ENCODE results near the gene CARMIL1.

CARMIL1 gene

DNA sequence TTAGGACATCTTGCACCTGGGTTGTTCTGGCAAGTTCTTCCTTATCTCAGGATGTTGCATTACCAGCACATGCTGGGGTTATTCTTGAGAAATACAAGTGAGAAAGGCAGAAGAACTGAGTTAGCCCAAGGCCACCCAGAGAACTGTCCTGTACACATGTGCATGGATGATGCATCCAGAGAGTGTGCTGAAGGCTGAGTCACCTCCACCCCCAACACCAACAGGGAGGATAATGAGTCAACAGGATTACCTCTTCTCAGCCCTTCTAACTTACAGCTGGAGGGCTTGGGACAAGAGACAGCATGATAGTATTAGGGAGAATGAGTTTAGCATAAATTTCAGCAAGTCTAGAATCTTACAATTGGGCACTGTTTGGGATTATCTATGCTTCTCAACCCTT, 381.3 kb downstream of the CARMIL1 start:
- no peaks in the 10 kb centered on the region for H3K9me3 ChIP-seq (ENCODE audit: severe bottlenecking)
- no peak overlapping the region for H3K4me3 ChIP-seq (ENCODE audit: low read depth, low read length)
- H3K27me3 ChIP-seq (ENCODE audit: insufficient read depth, low read depth, severe bottlenecking): no peaks in the 10 kb centered on the region
- TF ChIP-seq, protein P1, sequence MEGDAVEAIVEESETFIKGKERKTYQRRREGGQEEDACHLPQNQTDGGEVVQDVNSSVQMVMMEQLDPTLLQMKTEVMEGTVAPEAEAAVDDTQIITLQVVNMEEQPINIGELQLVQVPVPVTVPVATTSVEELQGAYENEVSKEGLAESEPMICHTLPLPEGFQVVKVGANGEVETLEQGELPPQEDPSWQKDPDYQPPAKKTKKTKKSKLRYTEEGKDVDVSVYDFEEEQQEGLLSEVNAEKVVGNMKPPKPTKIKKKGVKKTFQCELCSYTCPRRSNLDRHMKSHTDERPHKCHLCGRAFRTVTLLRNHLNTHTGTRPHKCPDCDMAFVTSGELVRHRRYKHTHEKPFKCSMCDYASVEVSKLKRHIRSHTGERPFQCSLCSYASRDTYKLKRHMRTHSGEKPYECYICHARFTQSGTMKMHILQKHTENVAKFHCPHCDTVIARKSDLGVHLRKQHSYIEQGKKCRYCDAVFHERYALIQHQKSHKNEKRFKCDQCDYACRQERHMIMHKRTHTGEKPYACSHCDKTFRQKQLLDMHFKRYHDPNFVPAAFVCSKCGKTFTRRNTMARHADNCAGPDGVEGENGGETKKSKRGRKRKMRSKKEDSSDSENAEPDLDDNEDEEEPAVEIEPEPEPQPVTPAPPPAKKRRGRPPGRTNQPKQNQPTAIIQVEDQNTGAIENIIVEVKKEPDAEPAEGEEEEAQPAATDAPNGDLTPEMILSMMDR (IDR thresholded peaks at IDR 0.05; ENCODE audit: low read depth, low read length): no peak
- no peaks in the 10 kb centered on the region for H3K36me3 ChIP-seq
- peak; percentile 52 for DNase-seq
- H3K27ac ChIP-seq: no peak overlapping the region

DNA sequence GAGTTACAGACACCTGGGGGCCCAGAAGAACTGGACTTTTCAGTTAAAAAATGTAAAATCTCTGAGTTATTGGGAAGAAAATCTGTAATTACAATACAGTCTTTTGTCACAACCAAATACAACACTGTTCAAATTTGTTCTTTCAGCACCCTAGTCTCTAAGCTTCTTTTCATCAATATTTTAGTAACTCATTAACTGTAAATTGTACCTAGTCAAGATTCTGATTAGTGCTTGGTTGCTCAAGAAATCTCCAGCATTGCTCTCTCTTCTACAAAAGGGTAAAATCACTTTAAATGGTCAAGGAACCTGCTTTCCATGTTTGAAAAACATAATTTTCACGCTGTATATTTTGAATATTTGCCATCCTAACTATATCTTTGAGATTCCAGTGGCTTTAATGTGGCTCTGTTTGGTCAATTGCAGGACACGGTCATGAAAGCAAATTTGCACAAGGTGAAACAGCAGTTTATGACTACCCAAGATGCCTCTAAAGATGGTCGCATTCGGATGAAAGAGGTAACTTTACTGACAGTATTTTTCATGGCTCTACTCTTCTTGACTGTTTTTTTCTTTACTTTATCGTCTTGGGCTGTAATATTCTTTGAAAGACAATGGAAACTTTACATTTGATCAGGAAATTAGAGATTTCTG, 382.1 kb downstream of the CARMIL1 start:
- Histone ChIP-seq H3K9me3 (ENCODE audit: severe bottlenecking) (no peaks in the 10 kb centered on the region), H3K36me3 (no peaks in the 10 kb centered on the region), H3K27me3 (ENCODE audit: insufficient read depth, low read depth, severe bottlenecking) (no peaks in the 10 kb centered on the region), H3K4me3 (ENCODE audit: low read depth, low read length) (no peak overlapping the region), H3K27ac (no peak overlapping the region)
- DNase-seq: no peak
- TF ChIP-seq, protein P1 (IDR thresholded peaks at IDR 0.05; ENCODE audit: low read depth, low read length): no peak

DNA sequence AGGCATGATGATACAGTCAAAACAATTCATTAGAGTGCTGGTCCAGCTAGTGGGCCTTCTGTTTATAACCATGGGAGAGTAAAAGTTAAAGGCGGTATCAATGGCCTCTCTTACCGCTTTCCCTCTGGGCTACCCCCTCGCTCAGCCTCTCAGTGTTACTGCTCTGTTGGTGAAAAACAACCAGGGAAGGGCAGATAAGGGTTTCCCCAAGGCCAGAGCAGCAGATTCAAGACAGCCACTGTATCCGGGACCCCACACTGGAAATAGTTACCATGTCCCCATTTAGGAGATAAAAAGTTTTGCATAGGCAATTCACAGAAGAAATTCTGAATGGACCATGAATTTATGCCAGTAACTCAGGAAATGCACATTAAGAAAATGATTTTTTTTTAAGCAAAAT, 386.3 kb downstream of the CARMIL1 start:
- H3K36me3 ChIP-seq: no peaks in the 10 kb centered on the region
- H3K9me3 ChIP-seq (ENCODE audit: severe bottlenecking): no peaks in the 10 kb centered on the region
- H3K27ac ChIP-seq: no peak overlapping the region
- DNase-seq: no peak
- no peak overlapping the region for H3K4me3 ChIP-seq (ENCODE audit: low read depth, low read length)
- H3K27me3 ChIP-seq (ENCODE audit: insufficient read depth, low read depth, severe bottlenecking): peaks cover 13% of the 10 kb centered on the region
- TF ChIP-seq, protein P1 (IDR thresholded peaks at IDR 0.05; ENCODE audit: low read depth, low read length): no peak

DNA sequence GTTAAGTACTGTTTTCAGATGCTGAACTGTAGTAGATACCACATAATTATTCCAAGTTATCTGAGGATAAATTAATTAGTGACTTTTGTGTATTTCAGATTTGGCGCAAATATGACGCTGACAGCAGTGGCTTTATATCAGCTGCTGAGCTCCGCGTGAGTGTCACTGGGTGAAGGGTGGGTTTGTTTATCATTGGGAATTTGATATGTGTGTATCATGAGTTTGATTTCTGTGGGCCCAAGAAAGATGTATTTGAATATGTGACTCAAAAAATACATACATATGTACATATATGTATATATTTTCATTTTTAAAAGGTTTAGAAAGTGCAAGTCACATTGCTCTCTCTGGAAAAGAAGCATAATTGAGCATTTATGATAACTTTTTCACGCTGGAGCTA, 390.2 kb downstream of the CARMIL1 start:
- no peak overlapping the region for H3K4me3 ChIP-seq (ENCODE audit: low read depth, low read length)
- TF ChIP-seq, protein P1 (IDR thresholded peaks at IDR 0.05; ENCODE audit: low read depth, low read length): no peak
- DNase-seq: no peak
- H3K9me3 ChIP-seq (ENCODE audit: severe bottlenecking): no peaks in the 10 kb centered on the region
- H3K27ac ChIP-seq: no peak overlapping the region
- no peaks in the 10 kb centered on the region for H3K36me3 ChIP-seq
- peaks cover 43% of the 10 kb centered on the region for H3K27me3 ChIP-seq (ENCODE audit: insufficient read depth, low read depth, severe bottlenecking)
